NCI-H1105 (cell line): ENCODE data around the gene KBTBD4.
"Not testable (repeated sequence)": the region's sequence is repeated elsewhere in the genome, so short reads cannot be mapped to it uniquely, and the experiment has no call there.

Experiments used
- DNase-seq: peaks from one replicate; lab custom pipeline; 2025; lab: John Stamatoyannopoulos, UW

The KBTBD4 gene

DNA sequence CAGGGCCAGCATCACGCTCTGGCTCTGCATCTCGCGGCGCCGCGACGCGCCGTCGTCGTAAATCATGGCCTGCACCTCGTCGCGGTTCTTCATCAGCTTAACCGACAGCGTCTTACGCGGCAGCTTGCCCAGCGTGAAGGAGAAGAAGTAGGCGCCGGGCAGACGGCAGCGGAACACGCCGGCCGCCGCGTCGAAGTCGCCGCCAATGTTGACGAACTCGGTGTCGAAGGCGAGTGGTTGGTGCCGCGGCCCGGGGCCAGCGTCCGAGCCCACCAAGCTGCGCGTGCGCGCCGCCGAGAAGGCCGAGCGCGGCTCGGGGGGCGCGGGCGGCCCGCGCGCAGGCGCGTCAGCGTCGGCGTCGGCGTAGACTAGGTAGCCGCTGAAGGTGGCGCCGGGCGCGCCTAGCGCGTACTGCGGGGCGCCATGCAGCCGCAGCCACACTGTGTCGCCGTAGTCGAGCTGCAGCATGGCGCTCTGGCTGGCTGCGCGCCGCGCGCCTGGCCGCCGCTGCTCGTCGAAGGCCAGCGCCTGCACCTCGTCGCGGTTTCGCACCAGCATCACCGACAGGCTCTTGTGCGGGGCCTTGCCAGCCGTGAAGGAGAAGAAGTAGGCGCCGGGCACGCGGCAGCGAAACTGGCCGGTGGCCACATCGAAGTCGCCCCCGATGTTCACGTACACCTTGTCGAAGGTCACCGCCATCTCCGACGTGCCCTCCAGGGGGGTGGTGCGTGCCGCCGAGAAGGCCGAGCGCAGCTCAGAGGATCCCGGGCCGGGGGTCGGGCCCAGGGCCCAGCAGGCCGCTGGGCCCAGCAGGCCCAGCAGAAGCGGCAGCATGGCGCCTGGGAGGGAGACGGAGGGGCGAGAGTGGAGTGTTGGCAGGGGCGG, 11.4 kb upstream of the KBTBD4 start:
- no peak for DNase-seq

GRCh38 chr11:47589584-47589976, 10.8 kb upstream of the KBTBD4 start:
- DNase-seq: no peak

- no peak for DNase-seq
Observed at GRCh38 chr11:47589118-47589517, 10.3 kb upstream of the KBTBD4 start.

- DNase-seq: no peak
Observed at GRCh38 chr11:47587723-47588326, 9.1 kb upstream of the KBTBD4 start.

DNA sequence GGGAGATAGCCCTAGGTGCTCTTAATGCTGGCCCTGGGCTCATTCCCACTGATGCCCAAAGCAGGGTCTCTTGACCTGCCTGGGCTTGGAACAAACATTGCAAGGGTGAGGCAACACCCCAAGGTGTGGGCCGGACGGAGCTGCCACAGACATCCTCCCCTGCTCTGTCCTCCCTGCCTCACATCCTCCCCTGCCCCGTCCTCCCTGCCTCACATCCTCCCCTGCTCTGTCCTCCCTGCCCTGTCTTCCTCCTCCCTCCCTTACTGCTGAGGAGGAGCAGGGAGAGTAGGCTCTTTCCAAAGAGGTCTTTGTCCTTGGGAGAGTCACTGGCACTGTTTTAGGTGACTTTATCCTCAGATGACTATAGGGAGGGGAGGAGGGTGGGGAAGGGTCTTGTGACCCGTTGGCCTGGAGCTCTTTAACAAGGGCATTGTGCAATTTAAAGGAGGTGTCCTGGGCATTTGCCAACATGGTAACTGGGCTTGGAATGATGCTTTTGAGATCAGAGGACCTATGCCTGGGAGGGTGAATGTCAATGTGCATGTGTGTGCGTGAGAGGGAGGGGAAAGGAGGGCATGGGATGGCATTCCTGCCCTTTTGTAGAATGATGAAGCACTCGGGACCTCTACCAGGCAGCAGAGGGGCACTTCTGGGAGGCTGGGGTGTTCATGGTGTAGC, 8.4 kb upstream of the KBTBD4 start:
- no peak for DNase-seq

GRCh38 chr11:47586098-47586855, 7.5 kb upstream of the KBTBD4 start, which contains the start of gene FAM180B:
Gene FAM180B (plus strand): TSS chr11:47586678. CDS start chr11:47586769, 91 bp downstream.
- DNase-seq: no peak

GRCh38 chr11:47583844-47584243, 5.1 kb upstream of the KBTBD4 start:
- DNase-seq: no peak

DNA sequence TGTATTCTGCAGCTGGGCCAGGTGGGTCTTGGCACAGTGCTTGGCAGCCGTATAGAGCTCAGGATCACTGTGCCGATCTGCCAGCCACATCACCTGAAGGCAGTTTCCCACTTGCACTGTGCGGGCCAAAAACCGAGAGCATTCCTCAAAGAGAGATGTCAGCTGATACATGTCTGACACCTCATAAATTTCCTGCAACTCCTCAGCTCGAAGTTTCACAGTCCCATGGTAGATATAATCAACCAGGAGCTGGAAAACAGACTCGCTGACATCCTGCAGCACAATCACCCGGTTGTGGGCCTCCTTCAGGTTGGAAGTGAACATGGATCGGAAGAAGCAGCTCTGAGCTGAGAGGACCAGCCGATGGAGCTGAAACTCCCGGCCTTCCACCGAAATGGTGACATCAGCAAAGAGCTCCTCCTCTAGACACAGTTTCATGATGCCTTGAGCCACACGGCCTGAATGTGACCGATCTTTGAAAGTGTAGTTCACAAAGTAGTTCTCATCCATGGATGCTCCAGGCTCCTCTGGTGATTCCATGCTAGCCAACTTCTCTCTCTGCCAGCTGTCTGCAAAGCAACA, 1.2 kb downstream of the KBTBD4 start:
- no peak for DNase-seq

GRCh38 chr11:47573321-47573720, 5.4 kb downstream of the KBTBD4 start:
- no peak for DNase-seq

GRCh38 chr11:47572715-47573255, 6.0 kb downstream of the KBTBD4 start:
- DNase-seq: no peak

DNA sequence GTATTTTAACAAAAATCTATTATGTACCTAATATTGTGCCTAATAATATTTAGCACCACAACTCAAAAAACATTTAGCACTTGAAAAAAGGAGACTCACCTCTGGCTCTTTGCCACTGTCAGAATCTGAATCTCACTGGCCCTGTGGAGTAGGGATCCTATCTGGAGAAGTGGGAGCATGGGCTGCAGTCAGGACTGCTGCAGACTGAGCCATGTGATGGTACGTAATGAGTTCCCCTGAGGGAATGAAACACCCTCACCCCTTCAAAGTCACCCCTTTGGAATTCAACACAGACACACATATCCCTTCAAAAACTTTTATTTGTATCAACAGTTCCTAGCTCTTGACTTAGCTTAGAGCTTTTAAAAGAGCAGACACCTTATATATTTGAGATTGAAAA, 6.9 kb downstream of the KBTBD4 start:
- DNase-seq: no peak

GRCh38 chr11:47571357-47571729, 7.4 kb downstream of the KBTBD4 start:
- no peak for DNase-seq

- DNase-seq: no peak
Observed at GRCh38 chr11:47570651-47571356, 8.0 kb downstream of the KBTBD4 start.

DNA sequence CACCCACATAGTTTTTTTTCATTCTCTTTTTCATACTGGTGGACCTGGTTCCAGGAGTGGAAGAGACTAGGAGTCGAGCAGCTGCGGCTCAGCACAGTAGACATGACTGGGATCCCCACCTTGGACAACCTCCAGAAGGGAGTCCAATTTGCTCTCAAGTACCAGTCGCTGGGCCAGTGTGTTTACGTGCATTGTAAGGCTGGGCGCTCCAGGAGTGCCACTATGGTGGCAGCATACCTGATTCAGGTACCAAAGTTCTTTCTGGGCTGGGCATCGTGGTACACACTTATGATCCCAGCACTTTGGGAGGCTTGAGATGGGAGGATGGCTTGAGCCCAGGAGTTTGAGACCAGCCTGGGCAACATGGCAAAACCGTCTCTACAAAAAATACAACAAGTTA, 9.1 kb downstream of the KBTBD4 start:
- no peak for DNase-seq

DNA sequence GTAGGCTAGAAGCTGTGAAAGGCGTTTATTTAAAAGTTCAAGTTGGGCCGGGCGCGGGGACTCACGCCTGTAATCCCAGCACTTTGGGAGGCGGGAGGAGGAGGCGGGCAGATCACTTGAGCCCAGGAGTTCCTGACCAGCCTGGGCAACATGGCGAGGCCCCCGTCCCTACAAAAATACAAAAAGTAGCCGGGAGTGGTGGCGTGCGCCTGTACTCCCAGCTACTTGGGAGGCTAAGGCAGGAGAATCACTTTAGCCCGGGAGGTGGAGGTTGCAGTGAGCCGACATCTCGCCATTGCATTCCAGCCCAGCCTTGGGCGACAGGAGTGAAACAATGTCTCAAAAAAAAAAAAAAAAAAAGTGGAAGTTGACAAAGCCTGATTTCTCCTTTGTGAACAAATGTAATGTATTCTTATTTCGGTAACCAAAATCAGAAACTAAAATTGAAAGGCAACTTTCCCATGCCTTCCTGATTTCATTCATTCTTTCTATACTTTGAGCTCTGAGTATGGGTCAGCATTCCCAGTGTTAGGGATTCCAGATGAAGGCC, 12.5 kb downstream of the KBTBD4 start:
- DNase-seq: no peak

DNA sequence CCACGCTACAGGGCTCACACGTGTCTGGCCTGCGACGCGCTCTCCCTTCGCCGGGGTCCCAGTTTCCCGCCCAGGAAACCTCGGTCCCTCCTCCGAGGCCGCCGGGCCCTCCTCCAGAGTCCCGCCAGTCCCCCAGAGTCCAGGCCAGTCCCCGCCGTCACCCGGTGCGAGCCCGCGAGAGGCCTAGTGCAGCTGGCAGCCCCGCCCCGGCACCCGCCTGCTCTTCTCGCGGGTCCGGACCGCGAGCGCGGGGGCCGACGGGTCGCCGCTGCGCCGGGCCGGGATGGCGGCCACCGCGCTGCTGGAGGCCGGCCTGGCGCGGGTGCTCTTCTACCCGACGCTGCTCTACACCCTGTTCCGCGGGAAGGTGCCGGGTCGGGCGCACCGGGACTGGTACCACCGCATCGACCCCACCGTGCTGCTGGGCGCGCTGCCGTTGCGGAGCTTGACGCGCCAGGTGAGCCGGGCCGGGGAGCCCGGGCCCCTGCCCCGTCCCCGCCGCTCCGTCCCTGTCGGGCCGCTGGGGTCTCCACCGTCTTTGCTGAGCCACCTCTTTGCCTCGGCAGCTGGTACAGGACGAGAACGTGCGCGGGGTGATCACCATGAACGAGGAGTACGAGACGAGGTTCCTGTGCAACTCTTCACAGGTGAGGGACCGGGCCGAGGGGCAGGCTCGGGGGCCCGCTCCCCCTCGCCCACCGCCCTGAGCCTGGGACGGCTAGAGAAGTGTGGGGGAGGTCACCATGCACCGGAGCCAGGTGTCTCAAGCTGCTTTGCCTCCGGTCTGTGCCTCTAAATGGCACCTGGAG, 13.2 kb downstream of the KBTBD4 start, which contains the start of gene PTPMT1:
PTPMT1 (plus strand) TSS at position 260 of the 809 bp plus-strand sequence; CDS start at position 284, 24 bp downstream.
- DNase-seq: peak; percentile 26

DNA sequence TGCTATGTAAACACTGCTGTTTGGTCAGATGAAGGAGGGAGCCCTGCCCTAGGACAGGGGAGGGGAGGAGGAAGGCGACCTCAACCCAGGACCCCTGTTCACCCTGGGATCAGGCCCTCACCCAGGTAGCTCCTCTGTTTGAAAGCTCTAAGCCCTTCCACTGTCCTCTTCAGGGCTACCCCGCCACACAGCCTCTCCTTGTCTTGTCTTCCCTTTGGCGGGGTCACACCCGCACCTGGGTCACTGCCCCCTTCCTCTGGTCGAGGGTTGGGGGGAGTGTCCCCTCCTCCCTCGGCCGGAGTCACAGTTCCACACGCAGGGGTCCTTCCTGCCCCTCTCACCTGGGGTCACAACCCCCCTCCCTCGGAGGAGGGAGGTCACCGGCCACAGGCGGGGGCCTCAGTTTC, 13.8 kb downstream of the KBTBD4 start:
- no peak for DNase-seq

DNA sequence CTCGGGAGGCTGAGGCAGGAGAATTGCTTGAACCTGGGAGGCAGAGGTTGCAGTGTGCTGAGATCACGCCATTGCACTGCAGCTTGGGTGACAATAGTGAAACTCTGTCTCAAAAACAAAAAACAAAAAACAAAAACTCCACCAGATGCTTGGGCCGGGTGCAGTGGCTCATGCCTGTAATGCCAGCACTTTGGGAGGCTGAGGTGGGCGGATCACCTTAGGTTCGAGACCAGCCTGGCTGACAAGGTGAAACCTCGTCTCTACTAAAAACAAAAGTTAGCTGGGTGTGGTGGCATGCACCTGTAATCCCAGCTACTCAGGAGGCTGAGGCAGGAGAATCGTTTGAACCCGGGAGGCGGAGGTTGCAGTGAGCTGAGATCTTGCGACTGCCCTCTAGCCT, 14.4 kb downstream of the KBTBD4 start:
- not testable (repeated sequence) for DNase-seq

GRCh38 chr11:47562393-47562792, 16.4 kb downstream of the KBTBD4 start:
- not testable (repeated sequence) for DNase-seq

DNA sequence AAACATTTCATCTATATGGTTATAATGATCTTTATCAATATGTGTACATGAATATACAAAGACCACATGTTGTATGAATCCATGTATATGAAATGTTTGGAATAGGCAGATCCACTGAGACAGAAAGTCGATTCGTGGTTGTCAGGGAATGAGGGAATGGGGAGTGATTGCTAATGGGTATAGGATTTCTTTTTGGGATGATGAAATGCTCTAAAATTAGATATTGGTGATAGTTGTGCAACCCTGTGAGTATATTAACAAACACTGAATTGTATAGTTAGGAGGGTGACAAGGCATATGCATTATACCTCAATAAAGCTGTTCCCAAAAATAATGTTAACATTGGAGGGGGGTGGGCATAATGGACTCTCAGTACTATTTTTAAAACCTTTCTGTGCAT, 18.3 kb downstream of the KBTBD4 start:
- no peak for DNase-seq
